Measurements from ENCODE around the gene SPRR5.

SPRR5 gene

DNA sequence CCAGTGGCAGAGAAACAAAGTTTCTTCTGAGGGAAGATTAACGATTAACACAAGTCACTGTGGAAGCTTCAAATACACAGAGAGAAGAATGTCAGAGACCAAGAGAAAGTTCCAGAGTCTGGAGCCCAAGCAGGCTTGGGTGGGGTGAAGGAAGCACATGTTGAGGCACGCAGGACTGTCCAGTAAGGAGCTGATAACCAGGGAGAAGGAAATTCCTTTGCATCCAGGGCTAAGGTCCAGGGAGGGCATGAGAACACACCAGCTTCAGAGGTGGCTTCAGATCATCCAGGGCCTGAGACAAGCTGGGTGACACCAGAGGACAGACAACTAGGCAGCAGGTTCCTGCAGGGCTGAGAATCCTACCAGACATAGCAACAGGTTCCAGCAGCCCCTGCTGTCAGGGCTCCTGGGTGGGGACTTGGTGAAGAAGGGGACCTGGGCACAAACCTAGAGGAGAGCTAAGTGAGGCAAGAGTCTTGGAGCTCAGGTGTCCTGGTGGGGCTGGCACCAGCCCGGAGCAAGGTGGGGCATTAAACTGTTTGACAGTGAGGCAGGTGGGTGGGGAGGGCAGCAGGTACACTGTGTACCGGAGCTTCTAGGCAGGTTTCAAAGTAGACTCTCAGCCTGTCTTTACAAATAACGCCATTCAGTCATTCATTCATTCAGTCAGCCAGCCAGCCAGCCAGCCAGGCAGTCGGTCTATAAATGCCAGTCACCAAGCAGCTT lies 34.3 kb downstream of the SPRR5 start:
- Histone ChIP-seq H3K9me3 (ENCODE audit: insufficient read depth, low read length) (no peaks in the 10 kb centered on the region), H3K4me2 (ENCODE audit: low read length) (no peak overlapping the region), H3K4me1 (ENCODE audit: low read length) (no peaks in the 10 kb centered on the region), H3K4me3 (ENCODE audit: low read length) (no peak overlapping the region), H4K20me1 (ENCODE audit: insufficient read depth, low read length) (no peaks in the 10 kb centered on the region), H3K27ac (ENCODE audit: low read length) (no peak overlapping the region), H3K79me2 (ENCODE audit: low read length) (no peaks in the 10 kb centered on the region), H2AFZ (ENCODE audit: low read depth, low read length) (no peak overlapping the region), H3K36me3 (replicated peaks; ENCODE audit: low read depth, low read length) (no peaks in the 10 kb centered on the region), H3K27me3 (ENCODE audit: low read depth, low read length) (peaks cover 94% of the 10 kb centered on the region), H3K9ac (ENCODE audit: low read length) (no peak overlapping the region)
- TF ChIP-seq, protein P1, sequence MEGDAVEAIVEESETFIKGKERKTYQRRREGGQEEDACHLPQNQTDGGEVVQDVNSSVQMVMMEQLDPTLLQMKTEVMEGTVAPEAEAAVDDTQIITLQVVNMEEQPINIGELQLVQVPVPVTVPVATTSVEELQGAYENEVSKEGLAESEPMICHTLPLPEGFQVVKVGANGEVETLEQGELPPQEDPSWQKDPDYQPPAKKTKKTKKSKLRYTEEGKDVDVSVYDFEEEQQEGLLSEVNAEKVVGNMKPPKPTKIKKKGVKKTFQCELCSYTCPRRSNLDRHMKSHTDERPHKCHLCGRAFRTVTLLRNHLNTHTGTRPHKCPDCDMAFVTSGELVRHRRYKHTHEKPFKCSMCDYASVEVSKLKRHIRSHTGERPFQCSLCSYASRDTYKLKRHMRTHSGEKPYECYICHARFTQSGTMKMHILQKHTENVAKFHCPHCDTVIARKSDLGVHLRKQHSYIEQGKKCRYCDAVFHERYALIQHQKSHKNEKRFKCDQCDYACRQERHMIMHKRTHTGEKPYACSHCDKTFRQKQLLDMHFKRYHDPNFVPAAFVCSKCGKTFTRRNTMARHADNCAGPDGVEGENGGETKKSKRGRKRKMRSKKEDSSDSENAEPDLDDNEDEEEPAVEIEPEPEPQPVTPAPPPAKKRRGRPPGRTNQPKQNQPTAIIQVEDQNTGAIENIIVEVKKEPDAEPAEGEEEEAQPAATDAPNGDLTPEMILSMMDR (IDR thresholded peaks at IDR 0.05; ENCODE audit: low read depth, low read length), result no peak
- no peak for TF ChIP-seq EZH2phosphoT487 (IDR thresholded peaks at IDR 0.05; ENCODE audit: low read depth)

DNA sequence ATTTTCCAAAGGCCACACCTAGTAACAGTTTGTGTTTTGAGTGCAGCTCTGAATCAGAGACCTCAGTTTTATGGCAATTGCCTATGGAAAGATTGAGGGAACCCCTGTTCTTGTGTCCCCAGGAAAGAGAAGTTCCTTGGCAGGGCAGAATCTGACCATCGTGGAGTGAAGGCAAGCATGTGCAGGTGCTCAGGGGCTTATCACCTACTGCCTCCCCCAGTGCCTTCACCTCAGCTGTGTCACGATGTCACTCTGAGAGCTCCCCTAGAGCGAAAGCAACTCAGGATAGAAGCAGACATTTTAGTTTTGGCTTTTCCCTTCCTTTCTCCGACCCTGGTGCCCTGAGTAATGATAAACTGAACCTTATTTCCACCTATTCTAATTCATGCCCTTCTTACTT lies 35.1 kb downstream of the SPRR5 start:
- Histone ChIP-seq H3K4me3 (ENCODE audit: low read length) (no peak overlapping the region), H3K4me1 (ENCODE audit: low read length) (no peaks in the 10 kb centered on the region), H3K27me3 (ENCODE audit: low read depth, low read length) (peaks cover 89% of the 10 kb centered on the region), H3K36me3 (replicated peaks; ENCODE audit: low read depth, low read length) (no peaks in the 10 kb centered on the region), H3K79me2 (ENCODE audit: low read length) (no peaks in the 10 kb centered on the region), H3K9me3 (ENCODE audit: insufficient read depth, low read length) (no peaks in the 10 kb centered on the region), H2AFZ (ENCODE audit: low read depth, low read length) (no peak overlapping the region), H3K9ac (ENCODE audit: low read length) (no peak overlapping the region), H3K4me2 (ENCODE audit: low read length) (no peak overlapping the region), H4K20me1 (ENCODE audit: insufficient read depth, low read length) (no peaks in the 10 kb centered on the region), H3K27ac (ENCODE audit: low read length) (no peak overlapping the region)
- TF ChIP-seq, protein P1 (IDR thresholded peaks at IDR 0.05; ENCODE audit: low read depth, low read length), result no peak
- TF ChIP-seq EZH2phosphoT487 (IDR thresholded peaks at IDR 0.05; ENCODE audit: low read depth), result no peak

DNA sequence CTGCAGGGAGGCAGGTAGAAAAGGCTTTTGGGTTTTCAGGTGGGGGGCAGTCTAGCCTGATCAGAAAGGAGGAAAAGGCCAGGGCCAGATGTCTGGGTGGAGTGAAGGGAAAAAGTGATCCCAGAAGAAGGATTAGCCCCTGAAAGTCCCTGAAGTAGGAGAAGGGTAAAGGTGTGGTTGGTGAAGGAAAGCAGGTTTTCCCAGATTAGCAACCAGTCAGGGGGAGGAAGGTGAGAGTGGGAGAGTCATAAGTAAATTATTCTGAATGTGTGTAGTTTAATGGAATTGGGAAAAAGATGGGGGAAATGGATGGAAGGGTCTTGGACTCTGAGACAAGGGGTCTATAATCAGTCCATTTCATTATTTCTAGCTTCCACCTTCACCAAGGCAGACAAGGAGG lies 36.2 kb downstream of the SPRR5 start:
- Histone ChIP-seq H3K79me2 (ENCODE audit: low read length) (no peaks in the 10 kb centered on the region), H4K20me1 (ENCODE audit: insufficient read depth, low read length) (no peaks in the 10 kb centered on the region), H3K27me3 (ENCODE audit: low read depth, low read length) (peaks cover 87% of the 10 kb centered on the region), H2AFZ (ENCODE audit: low read depth, low read length) (no peak overlapping the region), H3K27ac (ENCODE audit: low read length) (no peak overlapping the region), H3K9me3 (ENCODE audit: insufficient read depth, low read length) (no peaks in the 10 kb centered on the region), H3K4me1 (ENCODE audit: low read length) (no peaks in the 10 kb centered on the region), H3K9ac (ENCODE audit: low read length) (no peak overlapping the region), H3K4me2 (ENCODE audit: low read length) (no peak overlapping the region), H3K4me3 (ENCODE audit: low read length) (no peak overlapping the region), H3K36me3 (replicated peaks; ENCODE audit: low read depth, low read length) (no peaks in the 10 kb centered on the region)
- TF ChIP-seq, protein P1 (IDR thresholded peaks at IDR 0.05; ENCODE audit: low read depth, low read length), result no peak
- no peak for TF ChIP-seq EZH2phosphoT487 (IDR thresholded peaks at IDR 0.05; ENCODE audit: low read depth)

- Histone ChIP-seq H3K9me3 (ENCODE audit: insufficient read depth, low read length) (no peaks in the 10 kb centered on the region), H3K27me3 (ENCODE audit: low read depth, low read length) (peaks cover 87% of the 10 kb centered on the region), H3K79me2 (ENCODE audit: low read length) (no peaks in the 10 kb centered on the region), H3K4me1 (ENCODE audit: low read length) (no peaks in the 10 kb centered on the region), H3K27ac (ENCODE audit: low read length) (no peak within 1 kb of the TSS), H3K9ac (ENCODE audit: low read length) (no peak within 1 kb of the TSS), H2AFZ (ENCODE audit: low read depth, low read length) (no peak within 1 kb of the TSS), H3K4me2 (ENCODE audit: low read length) (no peak within 1 kb of the TSS), H3K4me3 (ENCODE audit: low read length) (no peak within 1 kb of the TSS), H4K20me1 (ENCODE audit: insufficient read depth, low read length) (no peaks in the 10 kb centered on the region), H3K36me3 (replicated peaks; ENCODE audit: low read depth, low read length) (no peaks in the 10 kb centered on the region)
- TF ChIP-seq, protein P1 (IDR thresholded peaks at IDR 0.05; ENCODE audit: low read depth, low read length), result no peak
- no peak for TF ChIP-seq EZH2phosphoT487 (IDR thresholded peaks at IDR 0.05; ENCODE audit: low read depth)
Observed at GRCh38 chr1:152983743-152984142, 36.7 kb downstream of the SPRR5 start, which contains the start of gene SPRR1A. TSS of gene SPRR1A (plus strand) at chr1:152984081. CDS start at chr1:152985231, 1,150 bp downstream.
